A549 (cell line): ENCODE data around the gene PYGM. TPM values are rescaled to one million over a fixed set of nuclear protein-coding genes. Genes with fewer than 3 reads are reported as not detected.

Experiments
- ATAC-seq, 2 experiments: fragments of 200-7000 bp in 1 of 2; fragments of >200 bp in 1 of 2; cut with Nextera tagmentation in 1 of 2; cut with Tn5 transposase in 1 of 2; 3 replicates each; pipeline versions ENCODE4 v1.8.0 to v1.9.1; 2018 to 2020; ENCODE audit warnings: mild to moderate bottlenecking in 1 of 2, moderate library complexity in 1 of 2
- CTCF ChIA-PET: fragments of 300-600 bp; sonication (Branson Sonifier 250); formaldehyde crosslinking; extraction: SDS; loops from one replicate; lab custom pipeline; 2021; ENCODE audit warnings: antibody characterized with exemption, inconsistent platforms; lab: Yijun Ruan, JAX
- POLR2A ChIA-PET: fragments of 350-600 bp; formaldehyde crosslinking; extraction: SDS; loops from one replicate; lab custom pipeline; 2021; ENCODE audit warnings: antibody characterized with exemption, inconsistent platforms; lab: Yijun Ruan, JAX
- DNase-seq, 2 experiments: peaks; one replicate each; pipeline versions ENCODE4 v3.0.0 to v3.0.0-alpha.2; 2011 to 2016; ENCODE audit warnings: low read depth in 1 of 2, low spot score in 1 of 2
- FAIRE-seq: peaks from 2 replicates; lab custom pipeline; 2011; peaks lifted over from hg19 to GRCh38; lab: Jason Lieb, UNC
- H3K27ac ChIP-seq, 2 experiments: fragments of >200 bp; sonication (Bioruptor Twin); formaldehyde crosslinking; 3 replicates each; pipeline ENCODE4 v1.5.1; 2016 to 2017
- H3K4me1 ChIP-seq: fragments of >200 bp; sonication (Bioruptor Twin); formaldehyde crosslinking; 3 replicates; pipeline ENCODE4 v1.6.1; 2016
- H3K4me2 ChIP-seq: fragments of >200 bp; sonication (Bioruptor Twin); formaldehyde crosslinking; 3 replicates; pipeline ENCODE4 v1.6.1; 2016
- H3K4me3 ChIP-seq: fragments of >200 bp; sonication (Bioruptor Twin); formaldehyde crosslinking; 3 replicates; pipeline ENCODE4 v1.5.1; 2016
- H3K9me3 ChIP-seq: fragments of >200 bp; sonication (Bioruptor Twin); formaldehyde crosslinking; 3 replicates; pipeline ENCODE4 v1.6.1; 2016
- CBX8 ChIP-seq: fragments of 200-600 bp; sonication (generic); IDR thresholded peaks from 2 replicates; pipeline ENCODE4 v1.6.1; 2016
- CEBPB ChIP-seq, 2 experiments: fragments of >200 bp in 1 of 2; sonication (Bioruptor Twin) in 1 of 2; formaldehyde crosslinking in 1 of 2; IDR thresholded peaks; 2 replicates each; pipeline ENCODE4 v1.6.1; 2012 to 2016
- CHD4 ChIP-seq: fragments of 200-600 bp; sonication (generic); IDR thresholded peaks from 2 replicates; pipeline ENCODE4 v1.6.1; 2016; ENCODE audit warnings: antibody characterized with exemption, mild to moderate bottlenecking, borderline replicate concordance
- EP300 ChIP-seq, 2 experiments: fragments of >200 bp; sonication (Bioruptor Twin); formaldehyde crosslinking; IDR thresholded peaks; 2 replicates in 1 of 2; 3 replicates in 1 of 2; pipeline ENCODE4 v1.6.1; 2016 to 2017
- ESRRA ChIP-seq: fragments of 150-350 bp; IDR thresholded peaks from 2 replicates; pipeline ENCODE4 v1.6.1; 2014; ENCODE audit warnings: mild to moderate bottlenecking, low read length, borderline replicate concordance
- HDAC2 ChIP-seq: fragments of 200-600 bp; sonication (generic); IDR thresholded peaks from 2 replicates; pipeline ENCODE4 v1.6.1; 2016
- HEYL ChIP-seq: fragments of 250-450 bp; sonication (Bioruptor Pico); IDR thresholded peaks from 2 replicates; pipeline ENCODE4 v1.8.0; 2021; ENCODE audit warnings: mild to moderate bottlenecking, moderate library complexity
- HOXB5 ChIP-seq: fragments of 250-450 bp; sonication (Bioruptor Pico); IDR thresholded peaks from 2 replicates; pipeline ENCODE4 v1.5.0; 2020; ENCODE audit warnings: mild to moderate bottlenecking, moderate library complexity
- MAZ ChIP-seq: fragments of 150-350 bp; IDR thresholded peaks from 2 replicates; pipeline ENCODE4 v1.6.1; 2014; ENCODE audit warnings: antibody characterized with exemption, low read depth, low read length, borderline replicate concordance
- POLR2AphosphoS2 ChIP-seq: conservative IDR thresholded peaks from 2 replicates; pipeline ENCODE4 v1.6.1; 2012; ENCODE audit warnings: low read length, improper control_type of control experiment, inconsistent platforms
- RAD21 ChIP-seq, 2 experiments: fragments of >200 bp in 1 of 2; sonication (Bioruptor Twin) in 1 of 2; formaldehyde crosslinking in 1 of 2; IDR thresholded peaks in 1 of 2; conservative IDR thresholded peaks in 1 of 2; 2 replicates in 1 of 2; 3 replicates in 1 of 2; pipeline ENCODE4 v1.6.1; 2012 to 2018; ENCODE audit warnings: inconsistent platforms in 1 of 2
- RARB ChIP-seq: fragments of 250-450 bp; sonication (Bioruptor Pico); IDR thresholded peaks from 2 replicates; pipeline ENCODE4 v1.8.0; 2021; ENCODE audit warnings: mild to moderate bottlenecking, moderate library complexity
- RCOR1 ChIP-seq: fragments of 150-350 bp; IDR thresholded peaks from 2 replicates; pipeline ENCODE4 v1.6.1; 2014; ENCODE audit warnings: antibody characterized with exemption, low read length, low read depth
- RFX5 ChIP-seq: fragments of 450-650 bp; IDR thresholded peaks from 2 replicates; pipeline ENCODE4 v1.7.1; 2014; ENCODE audit warnings: antibody characterized with exemption, mild to moderate bottlenecking, moderate library complexity
- SMC3 ChIP-seq: fragments of >200 bp; sonication (Bioruptor Twin); formaldehyde crosslinking; IDR thresholded peaks from 3 replicates; pipeline ENCODE4 v1.6.1; 2018; ENCODE audit warnings: inconsistent platforms
- ZC3H11A ChIP-seq: fragments of 450-650 bp; IDR thresholded peaks from 2 replicates; pipeline ENCODE4 v1.6.1; 2014; ENCODE audit warnings: antibody characterized with exemption, mild to moderate bottlenecking
- ZFP36 ChIP-seq: fragments of 450-650 bp; IDR thresholded peaks from 2 replicates; pipeline ENCODE4 v1.6.1; 2014; ENCODE audit warnings: borderline replicate concordance; ENCODE audit not compliant: partially characterized antibody
- WGBS: methylation state at CpG from one replicate; pipeline ENCODE4 v1.1.6; 2017; ENCODE audit errors: missing lambda C conversion rate; 5-methylcytosine and 5-hydroxymethylcytosine counted together
- polyA plus RNA-seq, 4 experiments: library from polyadenylated mRNA; depleted of rRNA in 3 of 4; stranded (reverse); fragments of >200 nt; fragmentation: RNase III in 1 of 4; extraction: RNeasy Plus Mini Kit Qiagen cat#74134 plus additional on column Dnase treatment in 1 of 4; gene quantifications; 2 replicates in 3 of 4; 3 replicates in 1 of 4; pipeline ENCODE4 v1.2.3, GENCODE V29; 2011 to 2017
- TF ChIP-seq, protein P1 (sequence below): fragments of 250-450 bp; sonication (Bioruptor Pico); IDR thresholded peaks from 2 replicates; pipeline ENCODE4 v1.5.0; 2021; ENCODE audit warnings: mild to moderate bottlenecking, moderate library complexity, borderline replicate concordance
- TF ChIP-seq, protein P2 (sequence below): IDR thresholded peaks from 2 replicates; pipeline ENCODE4 v1.6.1; 2012; ENCODE audit warnings: low read depth, borderline replicate concordance
- TF ChIP-seq, protein P3 (sequence below): fragments of 200-600 bp; sonication (generic); IDR thresholded peaks from 2 replicates; pipeline ENCODE4 v1.6.1; 2016; ENCODE audit warnings: antibody characterized with exemption, mild to moderate bottlenecking, moderate library complexity
- TF ChIP-seq, protein P4 (sequence below): fragments of 150-350 bp; IDR thresholded peaks from 2 replicates; pipeline ENCODE4 v1.6.1; 2014; ENCODE audit warnings: low read depth, mild to moderate bottlenecking, low read length
- TF ChIP-seq, protein P5 (sequence below): fragments of >200 bp; sonication (Bioruptor Twin); formaldehyde crosslinking; IDR thresholded peaks from 3 replicates; pipeline ENCODE4 v1.5.1; 2016

PYGM gene
- polyA plus RNA-seq, 2 of the 4 experiments (the other 2 are of a cell fraction), result 0.22 to 0.23 TPM

DNA sequence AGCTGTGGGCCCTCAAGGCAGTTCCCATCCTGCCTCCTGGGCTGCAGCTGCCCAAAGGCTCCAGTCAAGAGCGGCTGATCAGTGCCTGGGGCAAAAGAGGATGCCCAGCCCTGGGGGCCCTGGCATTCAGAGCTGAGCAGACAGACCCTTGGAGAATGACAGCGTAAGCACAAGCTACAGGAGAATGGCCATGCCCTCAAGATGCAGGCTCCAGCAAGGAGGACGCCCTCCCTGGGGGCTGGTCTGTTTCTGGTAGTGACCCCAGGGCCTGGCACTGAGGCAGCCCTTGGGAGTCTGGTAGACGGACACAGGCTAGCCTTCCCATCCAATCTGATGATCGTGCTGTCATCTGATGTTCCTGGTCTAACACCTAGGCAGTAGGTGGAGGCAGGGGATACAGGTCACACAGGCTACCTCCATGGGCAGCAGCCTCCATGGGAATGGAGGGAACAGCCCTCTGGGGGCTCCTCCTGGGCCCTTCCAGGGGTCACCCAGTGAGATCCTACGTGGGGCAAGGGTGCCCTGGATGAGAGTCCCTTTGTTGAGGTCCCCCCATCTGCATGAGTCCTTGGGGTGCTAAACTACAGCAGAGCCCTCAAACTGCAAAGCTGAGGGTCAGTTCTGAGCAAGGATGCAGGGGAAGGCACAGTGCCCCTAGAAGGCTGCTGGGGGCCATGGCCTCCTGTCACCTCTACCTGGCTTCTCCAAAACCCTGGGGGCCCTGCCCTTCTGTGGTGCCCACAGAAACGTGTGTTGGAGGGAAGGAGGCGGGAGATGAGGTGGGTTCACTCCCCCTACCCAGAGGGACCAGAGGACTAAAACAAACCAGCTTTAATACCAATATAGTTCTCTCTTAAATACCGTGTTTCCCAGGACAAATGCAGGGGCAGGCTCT, 28.8 kb upstream of the PYGM start:
- TF ChIP-seq ZC3H11A (no peak), HDAC2 (no peak), POLR2AphosphoS2 (no peak), CEBPB (IDR thresholded peaks at IDR 0.05) (no peak), ESRRA (no peak), HOXB5 (CRISPR knock-in tag) (no peak), HEYL (CRISPR knock-in tag) (no peak), RCOR1 (no peak), CHD4 (no peak), CBX8 (no peak), RAD21 (conservative IDR thresholded peaks at IDR 0.05 in 1 of 2, IDR thresholded peaks at IDR 0.05 in 1 of 2) (no peak), RFX5 (no peak), RARB (CRISPR knock-in tag) (no peak)
- TF ChIP-seq, protein P1, sequence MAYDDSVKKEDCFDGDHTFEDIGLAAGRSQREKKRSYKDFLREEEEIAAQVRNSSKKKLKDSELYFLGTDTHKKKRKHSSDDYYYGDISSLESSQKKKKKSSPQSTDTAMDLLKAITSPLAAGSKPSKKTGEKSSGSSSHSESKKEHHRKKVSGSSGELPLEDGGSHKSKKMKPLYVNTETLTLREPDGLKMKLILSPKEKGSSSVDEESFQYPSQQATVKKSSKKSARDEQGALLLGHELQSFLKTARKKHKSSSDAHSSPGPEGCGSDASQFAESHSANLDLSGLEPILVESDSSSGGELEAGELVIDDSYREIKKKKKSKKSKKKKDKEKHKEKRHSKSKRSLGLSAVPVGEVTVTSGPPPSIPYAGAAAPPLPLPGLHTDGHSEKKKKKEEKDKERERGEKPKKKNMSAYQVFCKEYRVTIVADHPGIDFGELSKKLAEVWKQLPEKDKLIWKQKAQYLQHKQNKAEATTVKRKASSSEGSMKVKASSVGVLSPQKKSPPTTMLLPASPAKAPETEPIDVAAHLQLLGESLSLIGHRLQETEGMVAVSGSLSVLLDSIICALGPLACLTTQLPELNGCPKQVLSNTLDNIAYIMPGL (CRISPR knock-in tag), result no peak
- TF ChIP-seq, protein P2, sequence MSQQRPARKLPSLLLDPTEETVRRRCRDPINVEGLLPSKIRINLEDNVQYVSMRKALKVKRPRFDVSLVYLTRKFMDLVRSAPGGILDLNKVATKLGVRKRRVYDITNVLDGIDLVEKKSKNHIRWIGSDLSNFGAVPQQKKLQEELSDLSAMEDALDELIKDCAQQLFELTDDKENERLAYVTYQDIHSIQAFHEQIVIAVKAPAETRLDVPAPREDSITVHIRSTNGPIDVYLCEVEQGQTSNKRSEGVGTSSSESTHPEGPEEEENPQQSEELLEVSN, result no peak
- POLR2A ChIA-PET, result no interaction called here
- Histone ChIP-seq H3K27ac (no peak overlapping the region), H3K4me1 (no peaks in the 10 kb centered on the region), H3K9me3 (no peaks in the 10 kb centered on the region), H3K4me3 (no peak overlapping the region), H3K4me2 (no peak overlapping the region)
- CTCF ChIA-PET, result interaction anchor here (0.5 to 9.7 kb wide), 26 partner anchors 11 to 562 kb away, joined by 3 to 79 read pairs (median 4); partner anchors contain the start of genes ARL2, CDC42BPG, MAP4K2 and MEN1
- FAIRE-seq, result no peak
- no peak; a peak in 1 of 6 replicates for ATAC-seq
- WGBS, result 71% methylated on average over 6 of the region's 9 CpGs
- no peak for DNase-seq

DNA sequence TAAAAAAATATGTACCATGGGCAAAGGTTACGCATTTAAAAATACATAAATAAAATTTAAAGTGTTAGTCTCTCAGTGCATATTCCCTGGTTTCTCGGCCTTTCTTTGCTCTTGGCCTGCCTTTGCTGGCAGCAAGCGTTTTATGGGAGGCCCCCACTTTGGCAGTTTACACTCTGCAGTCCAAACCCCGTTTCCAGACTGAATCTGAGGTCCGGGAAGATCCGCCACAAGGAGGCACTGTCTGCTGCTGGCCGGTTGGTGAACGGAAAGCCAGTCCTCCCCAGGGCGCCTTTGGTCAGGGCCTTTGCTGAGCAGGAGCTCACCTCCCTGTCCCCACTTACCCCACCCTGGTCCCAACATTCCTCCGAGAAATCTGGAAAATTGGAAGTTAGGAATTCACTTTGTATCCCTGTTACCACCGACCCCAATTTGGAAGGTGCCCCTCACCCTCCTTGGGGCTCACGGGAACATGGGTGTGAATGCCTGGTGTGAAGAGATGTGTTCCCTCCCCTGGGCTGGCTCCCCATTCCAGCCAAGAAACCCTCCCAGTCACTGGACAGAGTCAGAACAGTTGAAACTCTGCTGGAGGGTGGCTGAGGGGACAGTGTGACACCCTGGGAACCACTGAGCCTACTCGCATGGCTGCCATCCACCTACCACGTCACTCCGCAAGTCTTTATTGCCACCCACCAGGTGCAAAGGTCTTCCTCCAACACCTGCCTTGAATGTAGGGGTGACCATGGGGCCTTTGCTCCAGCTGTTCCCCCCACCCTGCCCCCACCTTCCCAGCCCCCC, 27.9 kb upstream of the PYGM start:
- TF ChIP-seq, protein P3, sequence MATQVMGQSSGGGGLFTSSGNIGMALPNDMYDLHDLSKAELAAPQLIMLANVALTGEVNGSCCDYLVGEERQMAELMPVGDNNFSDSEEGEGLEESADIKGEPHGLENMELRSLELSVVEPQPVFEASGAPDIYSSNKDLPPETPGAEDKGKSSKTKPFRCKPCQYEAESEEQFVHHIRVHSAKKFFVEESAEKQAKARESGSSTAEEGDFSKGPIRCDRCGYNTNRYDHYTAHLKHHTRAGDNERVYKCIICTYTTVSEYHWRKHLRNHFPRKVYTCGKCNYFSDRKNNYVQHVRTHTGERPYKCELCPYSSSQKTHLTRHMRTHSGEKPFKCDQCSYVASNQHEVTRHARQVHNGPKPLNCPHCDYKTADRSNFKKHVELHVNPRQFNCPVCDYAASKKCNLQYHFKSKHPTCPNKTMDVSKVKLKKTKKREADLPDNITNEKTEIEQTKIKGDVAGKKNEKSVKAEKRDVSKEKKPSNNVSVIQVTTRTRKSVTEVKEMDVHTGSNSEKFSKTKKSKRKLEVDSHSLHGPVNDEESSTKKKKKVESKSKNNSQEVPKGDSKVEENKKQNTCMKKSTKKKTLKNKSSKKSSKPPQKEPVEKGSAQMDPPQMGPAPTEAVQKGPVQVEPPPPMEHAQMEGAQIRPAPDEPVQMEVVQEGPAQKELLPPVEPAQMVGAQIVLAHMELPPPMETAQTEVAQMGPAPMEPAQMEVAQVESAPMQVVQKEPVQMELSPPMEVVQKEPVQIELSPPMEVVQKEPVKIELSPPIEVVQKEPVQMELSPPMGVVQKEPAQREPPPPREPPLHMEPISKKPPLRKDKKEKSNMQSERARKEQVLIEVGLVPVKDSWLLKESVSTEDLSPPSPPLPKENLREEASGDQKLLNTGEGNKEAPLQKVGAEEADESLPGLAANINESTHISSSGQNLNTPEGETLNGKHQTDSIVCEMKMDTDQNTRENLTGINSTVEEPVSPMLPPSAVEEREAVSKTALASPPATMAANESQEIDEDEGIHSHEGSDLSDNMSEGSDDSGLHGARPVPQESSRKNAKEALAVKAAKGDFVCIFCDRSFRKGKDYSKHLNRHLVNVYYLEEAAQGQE, result no peak
- TF ChIP-seq ZC3H11A (no peak), SMC3 (peak; percentile 75), HEYL (CRISPR knock-in tag) (no peak), ZFP36 (no peak), EP300 (IDR thresholded peaks at IDR 0.05) (no peak), RAD21 (conservative IDR thresholded peaks at IDR 0.05 in 1 of 2, IDR thresholded peaks at IDR 0.05 in 1 of 2) (peak; percentile 75 to 84), MAZ (no peak)
- TF ChIP-seq, protein P4, sequence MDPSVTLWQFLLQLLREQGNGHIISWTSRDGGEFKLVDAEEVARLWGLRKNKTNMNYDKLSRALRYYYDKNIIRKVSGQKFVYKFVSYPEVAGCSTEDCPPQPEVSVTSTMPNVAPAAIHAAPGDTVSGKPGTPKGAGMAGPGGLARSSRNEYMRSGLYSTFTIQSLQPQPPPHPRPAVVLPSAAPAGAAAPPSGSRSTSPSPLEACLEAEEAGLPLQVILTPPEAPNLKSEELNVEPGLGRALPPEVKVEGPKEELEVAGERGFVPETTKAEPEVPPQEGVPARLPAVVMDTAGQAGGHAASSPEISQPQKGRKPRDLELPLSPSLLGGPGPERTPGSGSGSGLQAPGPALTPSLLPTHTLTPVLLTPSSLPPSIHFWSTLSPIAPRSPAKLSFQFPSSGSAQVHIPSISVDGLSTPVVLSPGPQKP, result no peak
- TF ChIP-seq, protein P5, sequence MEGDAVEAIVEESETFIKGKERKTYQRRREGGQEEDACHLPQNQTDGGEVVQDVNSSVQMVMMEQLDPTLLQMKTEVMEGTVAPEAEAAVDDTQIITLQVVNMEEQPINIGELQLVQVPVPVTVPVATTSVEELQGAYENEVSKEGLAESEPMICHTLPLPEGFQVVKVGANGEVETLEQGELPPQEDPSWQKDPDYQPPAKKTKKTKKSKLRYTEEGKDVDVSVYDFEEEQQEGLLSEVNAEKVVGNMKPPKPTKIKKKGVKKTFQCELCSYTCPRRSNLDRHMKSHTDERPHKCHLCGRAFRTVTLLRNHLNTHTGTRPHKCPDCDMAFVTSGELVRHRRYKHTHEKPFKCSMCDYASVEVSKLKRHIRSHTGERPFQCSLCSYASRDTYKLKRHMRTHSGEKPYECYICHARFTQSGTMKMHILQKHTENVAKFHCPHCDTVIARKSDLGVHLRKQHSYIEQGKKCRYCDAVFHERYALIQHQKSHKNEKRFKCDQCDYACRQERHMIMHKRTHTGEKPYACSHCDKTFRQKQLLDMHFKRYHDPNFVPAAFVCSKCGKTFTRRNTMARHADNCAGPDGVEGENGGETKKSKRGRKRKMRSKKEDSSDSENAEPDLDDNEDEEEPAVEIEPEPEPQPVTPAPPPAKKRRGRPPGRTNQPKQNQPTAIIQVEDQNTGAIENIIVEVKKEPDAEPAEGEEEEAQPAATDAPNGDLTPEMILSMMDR, result peak; percentile 81
- DNase-seq (peak; percentile 72 to 89), FAIRE-seq (no peak), ATAC-seq (peak; percentile 74 to 93)
- H3K27ac ChIP-seq, result peak overlapping the region in 1 of 2 experiments; percentile 39; a peak in 1 of 6 replicates
- ChIA-PET CTCF (interaction anchor here (0.5 to 9.7 kb wide), 26 partner anchors 10 to 343 kb away, joined by 3 to 79 read pairs (median 4); partner anchors contain the start of genes ARL2, CDC42BPG, MAP4K2 and MEN1), POLR2A (no interaction called here)
- H3K4me3 ChIP-seq, result no peak overlapping the region
- H3K9me3 ChIP-seq, result no peaks in the 10 kb centered on the region
- WGBS, result 40% methylated on average over 15 of the region's 15 CpGs
- no peaks in the 10 kb centered on the region for H3K4me1 ChIP-seq
- H3K4me2 ChIP-seq, result no peak overlapping the region
